HCT116 (cell line): ENCODE measurements around the gene TEDC2. TPM values are rescaled to one million over a fixed set of nuclear protein-coding genes. Genes with fewer than 3 reads are reported as not detected.

Experiments
- ATAC-seq: fragments of 200-7000 bp; cut with Tn5 transposase; 2 replicates; pipeline ENCODE4 v1.9.1; 2020; ENCODE audit warnings: mild to moderate bottlenecking, moderate library complexity
- BruUV-seq: library from RNA; stranded (reverse); fragments of 400-500 nt; replicated peaks from 2 replicates; lab custom pipeline; 2021; lab: Mats Ljungman, UMichigan
- CTCF ChIA-PET: fragments of 300-600 bp; sonication (Branson Sonifier 250); formaldehyde crosslinking; loops from one replicate; lab custom pipeline; 2021; ENCODE audit warnings: antibody characterized with exemption; lab: Charles Lee
- POLR2A ChIA-PET: fragments of 300-600, 350-600 bp; sonication (Branson Sonifier 250); formaldehyde crosslinking; loops from one replicate; lab custom pipeline; 2021; ENCODE audit warnings: antibody characterized with exemption; lab: Charles Lee
- RAD21 ChIA-PET, 2 experiments: fragments of 300-600 bp; sonication (Branson Sonifier 250); formaldehyde crosslinking; loops; one replicate each; lab custom pipeline; 2023; ENCODE audit warnings: low total read pairs in 2 of 2; ENCODE audit not compliant: uncharacterized antibody in 2 of 2, unreplicated experiment in 2 of 2, low non-redundant PET in 1 of 2; lab: Charles Lee
- DNase-seq: peaks from one replicate; pipeline ENCODE4 v3.0.0-alpha.2; 2010; ENCODE audit warnings: low read depth, low spot score
- H2AFZ ChIP-seq: fragments of 200-600 bp; shearing (Covaris generic), sonication (generic); 2 replicates; pipeline ENCODE4 v1.6.1; 2017; ENCODE audit warnings: low read depth, mixed run types, mixed read lengths, antibody characterized with exemption, low read length; ENCODE audit not compliant: poor library complexity, severe bottlenecking
- H3K27ac ChIP-seq: 2 replicates; pipeline ENCODE4 v1.5.1; 2012; ENCODE audit warnings: low read depth, low read length
- H3K27me3 ChIP-seq: fragments of 200-600 bp; sonication (generic); 2 replicates; pipeline ENCODE4 v1.6.1; 2016; ENCODE audit warnings: mixed run types, low read length, mixed read lengths; ENCODE audit not compliant: insufficient read depth
- H3K36me3 ChIP-seq, 2 experiments: fragments of 200-500 bp in 1 of 2; fragments of 200-600 bp in 1 of 2; sonication (Bioruptor generic) in 1 of 2; sonication (generic) in 1 of 2; 2 replicates each; pipeline versions ENCODE4 v1.5.1 to v1.6.1; 2014 to 2016; ENCODE audit warnings: low read length in 2 of 2, inconsistent platforms in 1 of 2, mixed read lengths in 1 of 2, mixed run types in 1 of 2; ENCODE audit not compliant: insufficient read depth in 2 of 2, control insufficient read depth in 1 of 2
- H3K4me1 ChIP-seq, 2 experiments: fragments of 200-600 bp in 1 of 2; sonication (generic) in 1 of 2; 2 replicates each; pipeline versions ENCODE4 v1.5.1 to v1.6.1; 2012 to 2017; ENCODE audit warnings: low read length in 2 of 2, inconsistent platforms in 1 of 2, mild to moderate bottlenecking in 1 of 2, mixed read lengths in 1 of 2, mixed run types in 1 of 2, moderate library complexity in 1 of 2; ENCODE audit not compliant: insufficient read depth in 2 of 2, control insufficient read depth in 1 of 2
- H3K4me2 ChIP-seq: fragments of 200-600 bp; sonication (generic); 2 replicates; pipeline ENCODE4 v1.6.1; 2017; ENCODE audit warnings: mixed run types, low read length, mixed read lengths
- H3K4me3 ChIP-seq, 2 experiments: fragments of 200-600 bp in 1 of 2; sonication (generic) in 1 of 2; replicated peaks in 1 of 2; 2 replicates each; pipeline ENCODE4 v1.5.1; 2011 to 2016; ENCODE audit warnings: low read length in 2 of 2, control low read depth in 1 of 2, low read depth in 1 of 2, mild to moderate bottlenecking in 1 of 2, mixed read lengths in 1 of 2, mixed run types in 1 of 2
- H3K79me2 ChIP-seq: fragments of 200-600 bp; sonication (generic); 2 replicates; pipeline ENCODE4 v1.6.1; 2017; ENCODE audit warnings: mild to moderate bottlenecking, mixed run types, low read length, moderate library complexity, mixed read lengths; ENCODE audit not compliant: insufficient read depth
- H3K9ac ChIP-seq: fragments of 200-600 bp; sonication (generic); 2 replicates; pipeline ENCODE4 v1.6.1; 2016; ENCODE audit warnings: low read length, mixed read lengths
- H3K9me2 ChIP-seq: fragments of 200-600 bp; sonication (generic), shearing (Covaris generic); 2 replicates; pipeline ENCODE4 v1.6.1; 2017; ENCODE audit warnings: mixed run types, mild to moderate bottlenecking, moderate library complexity; ENCODE audit not compliant: insufficient read depth
- H3K9me3 ChIP-seq, 2 experiments: fragments of 200-500 bp in 1 of 2; fragments of 200-600 bp in 1 of 2; sonication (Bioruptor generic) in 1 of 2; sonication (generic) in 1 of 2; 2 replicates each; pipeline ENCODE4 v1.6.1; 2014 to 2017; ENCODE audit warnings: low read length in 2 of 2, mixed read lengths in 2 of 2, inconsistent platforms in 1 of 2, low read depth in 1 of 2, mild to moderate bottlenecking in 1 of 2, mixed run types in 1 of 2, moderate library complexity in 1 of 2; ENCODE audit not compliant: control insufficient read depth in 1 of 2, insufficient read depth in 1 of 2
- H4K20me1 ChIP-seq: fragments of 200-600 bp; sonication (generic), shearing (Covaris generic); 2 replicates; pipeline ENCODE4 v1.6.1; 2017; ENCODE audit warnings: mixed run types, mild to moderate bottlenecking, moderate library complexity; ENCODE audit not compliant: insufficient read depth
- EGR1 ChIP-seq: IDR thresholded peaks from 2 replicates; pipeline ENCODE4 v1.6.1; 2012; ENCODE audit warnings: low read depth
- ELF1 ChIP-seq: IDR thresholded peaks from 2 replicates; pipeline ENCODE4 v1.6.1; 2012; ENCODE audit warnings: low read depth, borderline replicate concordance
- EZH2phosphoT487 ChIP-seq: fragments of 200-600 bp; IDR thresholded peaks from 2 replicates; pipeline ENCODE4 v1.6.1; 2018; ENCODE audit warnings: antibody characterized with exemption, borderline replicate concordance
- JUND ChIP-seq: IDR thresholded peaks from 2 replicates; pipeline ENCODE4 v1.6.1; 2012
- RAD21 ChIP-seq: IDR thresholded peaks from 2 replicates; pipeline ENCODE4 v1.6.1; 2012; ENCODE audit warnings: low read depth, mild to moderate bottlenecking
- SP1 ChIP-seq: IDR thresholded peaks from 2 replicates; pipeline ENCODE4 v1.6.1; 2012; ENCODE audit warnings: low read depth
- SRF ChIP-seq: IDR thresholded peaks from 2 replicates; pipeline ENCODE4 v1.6.1; 2012; ENCODE audit warnings: low read depth
- YY1 ChIP-seq: IDR thresholded peaks from 2 replicates; pipeline ENCODE4 v1.6.1; 2011; ENCODE audit warnings: low read length, low read depth, moderate library complexity, mild to moderate bottlenecking; ENCODE audit not compliant: insufficient replicate concordance; ENCODE audit errors: extremely low read depth
- ZFX ChIP-seq: fragments of 450-650 bp; IDR thresholded peaks from 2 replicates; pipeline ENCODE4 v1.6.1; 2017
- intact Hi-C: fragments of 100-400 bp; cut with micrococcal nuclease; formaldehyde crosslinking; loops from 2 replicates; pipeline ENCODE4 v1.10.0; 2022
- total RNA-seq: library from RNA; stranded (reverse); gene quantifications from one replicate; pipeline ENCODE4 v1.2.1, GENCODE V29; 2021; ENCODE audit not compliant: unreplicated experiment
- TF ChIP-seq, protein P1 (sequence below): IDR thresholded peaks from 2 replicates; pipeline ENCODE4 v1.6.1; 2011; ENCODE audit warnings: mild to moderate bottlenecking, low read length, moderate library complexity; ENCODE audit not compliant: insufficient replicate concordance; ENCODE audit errors: extremely low read depth
- TF ChIP-seq, protein P2 (sequence below): IDR thresholded peaks from 2 replicates; pipeline ENCODE4 v1.6.1; 2012; ENCODE audit warnings: low read depth

TEDC2 gene
- total RNA-seq, 1 experiment from 2014 or later, result 26.5 TPM

DNA sequence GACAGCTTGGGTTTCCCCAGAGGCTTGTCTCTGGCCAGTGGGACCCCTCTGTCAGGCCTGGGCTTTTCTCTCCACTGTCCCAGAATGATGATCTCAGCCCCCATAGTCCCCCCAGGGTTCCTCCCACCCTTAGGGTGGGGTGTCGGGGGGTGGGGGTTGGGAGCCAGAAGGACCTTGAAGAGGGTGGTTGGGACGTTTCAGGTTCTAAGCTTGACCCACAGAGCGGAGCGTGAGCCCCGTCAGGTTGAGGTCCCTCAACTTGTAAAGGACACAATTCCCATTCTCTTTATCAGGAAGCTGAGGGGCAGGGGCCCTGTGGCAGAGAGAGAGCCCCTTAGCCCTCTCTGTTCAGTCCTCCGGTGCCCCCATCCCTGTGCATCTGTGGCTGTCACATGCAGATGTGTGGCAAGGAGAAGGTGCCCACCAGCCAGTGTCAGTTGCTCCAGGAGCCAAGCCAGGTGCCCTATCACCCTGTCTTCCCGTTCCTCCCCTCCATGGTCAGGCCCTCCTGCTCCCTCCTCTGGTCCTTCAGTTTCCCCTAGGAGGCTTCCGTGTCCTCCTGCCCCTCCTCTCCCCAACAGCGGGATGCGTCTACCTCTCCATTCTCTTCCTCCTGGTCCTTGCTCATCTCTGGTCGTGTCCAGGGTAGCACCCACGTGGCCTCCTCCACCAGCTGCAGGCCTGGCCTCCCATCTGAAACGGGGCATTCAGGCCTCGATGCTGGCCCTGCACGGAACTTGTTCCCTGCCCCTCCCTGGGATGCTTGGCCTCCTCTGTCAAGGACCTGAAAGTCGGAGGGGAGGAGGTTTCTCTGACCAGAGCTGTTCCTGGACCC lies 9.7 kb downstream of the TEDC2 start (continued):
- TF ChIP-seq EZH2phosphoT487 (no peak), ZFX (no peak), SRF (no peak), YY1 (no peak)
- TF ChIP-seq, protein P1, sequence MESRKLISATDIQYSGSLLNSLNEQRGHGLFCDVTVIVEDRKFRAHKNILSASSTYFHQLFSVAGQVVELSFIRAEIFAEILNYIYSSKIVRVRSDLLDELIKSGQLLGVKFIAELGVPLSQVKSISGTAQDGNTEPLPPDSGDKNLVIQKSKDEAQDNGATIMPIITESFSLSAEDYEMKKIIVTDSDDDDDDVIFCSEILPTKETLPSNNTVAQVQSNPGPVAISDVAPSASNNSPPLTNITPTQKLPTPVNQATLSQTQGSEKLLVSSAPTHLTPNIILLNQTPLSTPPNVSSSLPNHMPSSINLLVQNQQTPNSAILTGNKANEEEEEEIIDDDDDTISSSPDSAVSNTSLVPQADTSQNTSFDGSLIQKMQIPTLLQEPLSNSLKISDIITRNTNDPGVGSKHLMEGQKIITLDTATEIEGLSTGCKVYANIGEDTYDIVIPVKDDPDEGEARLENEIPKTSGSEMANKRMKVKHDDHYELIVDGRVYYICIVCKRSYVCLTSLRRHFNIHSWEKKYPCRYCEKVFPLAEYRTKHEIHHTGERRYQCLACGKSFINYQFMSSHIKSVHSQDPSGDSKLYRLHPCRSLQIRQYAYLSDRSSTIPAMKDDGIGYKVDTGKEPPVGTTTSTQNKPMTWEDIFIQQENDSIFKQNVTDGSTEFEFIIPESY, result no peak

DNA sequence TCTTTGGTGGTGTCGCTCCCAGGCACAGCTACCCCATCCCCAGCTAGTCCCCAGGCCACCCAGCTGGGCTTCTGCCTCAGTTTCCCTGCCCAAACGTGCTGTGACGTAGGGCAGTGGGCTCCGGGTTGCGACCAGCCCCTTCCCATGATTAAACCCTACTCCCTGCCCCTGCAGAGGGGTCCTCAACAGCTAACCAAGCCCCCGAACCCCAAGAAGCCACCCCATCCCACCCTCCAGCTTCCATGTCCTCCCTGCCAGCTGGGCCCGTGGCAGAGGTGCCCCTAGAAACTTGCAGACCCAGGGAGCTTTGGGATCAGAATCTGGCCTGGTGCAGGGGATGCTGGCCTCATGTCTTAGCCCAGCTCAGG lies 10.3 kb downstream of the TEDC2 start:
- TF ChIP-seq RAD21, result no peak
- no peak for TF ChIP-seq EGR1
- TF ChIP-seq, protein P2, sequence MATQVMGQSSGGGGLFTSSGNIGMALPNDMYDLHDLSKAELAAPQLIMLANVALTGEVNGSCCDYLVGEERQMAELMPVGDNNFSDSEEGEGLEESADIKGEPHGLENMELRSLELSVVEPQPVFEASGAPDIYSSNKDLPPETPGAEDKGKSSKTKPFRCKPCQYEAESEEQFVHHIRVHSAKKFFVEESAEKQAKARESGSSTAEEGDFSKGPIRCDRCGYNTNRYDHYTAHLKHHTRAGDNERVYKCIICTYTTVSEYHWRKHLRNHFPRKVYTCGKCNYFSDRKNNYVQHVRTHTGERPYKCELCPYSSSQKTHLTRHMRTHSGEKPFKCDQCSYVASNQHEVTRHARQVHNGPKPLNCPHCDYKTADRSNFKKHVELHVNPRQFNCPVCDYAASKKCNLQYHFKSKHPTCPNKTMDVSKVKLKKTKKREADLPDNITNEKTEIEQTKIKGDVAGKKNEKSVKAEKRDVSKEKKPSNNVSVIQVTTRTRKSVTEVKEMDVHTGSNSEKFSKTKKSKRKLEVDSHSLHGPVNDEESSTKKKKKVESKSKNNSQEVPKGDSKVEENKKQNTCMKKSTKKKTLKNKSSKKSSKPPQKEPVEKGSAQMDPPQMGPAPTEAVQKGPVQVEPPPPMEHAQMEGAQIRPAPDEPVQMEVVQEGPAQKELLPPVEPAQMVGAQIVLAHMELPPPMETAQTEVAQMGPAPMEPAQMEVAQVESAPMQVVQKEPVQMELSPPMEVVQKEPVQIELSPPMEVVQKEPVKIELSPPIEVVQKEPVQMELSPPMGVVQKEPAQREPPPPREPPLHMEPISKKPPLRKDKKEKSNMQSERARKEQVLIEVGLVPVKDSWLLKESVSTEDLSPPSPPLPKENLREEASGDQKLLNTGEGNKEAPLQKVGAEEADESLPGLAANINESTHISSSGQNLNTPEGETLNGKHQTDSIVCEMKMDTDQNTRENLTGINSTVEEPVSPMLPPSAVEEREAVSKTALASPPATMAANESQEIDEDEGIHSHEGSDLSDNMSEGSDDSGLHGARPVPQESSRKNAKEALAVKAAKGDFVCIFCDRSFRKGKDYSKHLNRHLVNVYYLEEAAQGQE, result no peak
- TF ChIP-seq ELF1, result no peak
- no peak for TF ChIP-seq JUND
- TF ChIP-seq SP1, result no peak
- RAD21 ChIA-PET, result no interaction called here
- DNase-seq (no peak), ATAC-seq (no peak)
- no peak overlapping the region for H3K4me3 ChIP-seq
- no peak overlapping the region for H3K4me2 ChIP-seq
- peaks cover 3% of the 10 kb centered on the region; the same call in 1 of the 2 replicates for H3K79me2 ChIP-seq
- H4K20me1 ChIP-seq, result no peaks in the 10 kb centered on the region
- BruUV-seq, result no TSS peak
- H3K9ac ChIP-seq, result no peak overlapping the region
- POLR2A ChIA-PET, result interaction anchor here (1.4 kb wide), 1 partner anchor 31 kb away, joined by 3 read pairs; no protein-coding TSS in a partner anchor
- CTCF ChIA-PET, result interaction anchor here (1.6 kb wide), 1 partner anchor 31 kb away, joined by 4 read pairs; no protein-coding TSS in a partner anchor
- no peaks in the 10 kb centered on the region for H3K9me2 ChIP-seq
- peaks cover 30 to 63% of the 10 kb centered on the region in 2 experiments for H3K4me1 ChIP-seq
- no peak overlapping the region; the same call in 1 of the 2 replicates for H3K27ac ChIP-seq
- intact Hi-C loops, result no loop called here
- no peaks in the 10 kb centered on the region for H3K36me3 ChIP-seq
- H3K9me3 ChIP-seq, result no peaks in the 10 kb centered on the region
- H3K27me3 ChIP-seq, result no peaks in the 10 kb centered on the region
- H2AFZ ChIP-seq, result no peak overlapping the region
